SK-N-SH treated with all-trans-retinoic acid at 6 μM for 48 hours (cell line): ENCODE results near the gene OXTR.

Source experiments
- ATAC-seq: fragments of 200-7000 bp; cut with Tn5 transposase; 3 replicates; pipeline ENCODE4 v1.9.1; 2020; ENCODE audit warnings: mild to moderate bottlenecking, moderate library complexity
- ARNTL ChIP-seq: fragments of 450-650 bp; formaldehyde crosslinking; IDR thresholded peaks from 2 replicates; pipeline ENCODE4 v1.5.0; 2020; ENCODE audit warnings: low read depth, mild to moderate bottlenecking, moderate library complexity, borderline replicate concordance
- BACH2 ChIP-seq: fragments of 250-450 bp; sonication (Bioruptor Pico); IDR thresholded peaks from 2 replicates; pipeline ENCODE4 v1.9.0; 2021; ENCODE audit warnings: mild to moderate bottlenecking, borderline replicate concordance
- CREB5 ChIP-seq: fragments of 250-450 bp; sonication (Bioruptor Pico); IDR thresholded peaks from 2 replicates; pipeline ENCODE4 v1.5.1; 2020; ENCODE audit warnings: low read depth, mild to moderate bottlenecking, moderate library complexity
- CSDC2 ChIP-seq: fragments of 250-450 bp; sonication (Bioruptor Pico); IDR thresholded peaks from 2 replicates; pipeline ENCODE4 v1.5.0; 2020; ENCODE audit warnings: mild to moderate bottlenecking, moderate library complexity
- CSRNP3 ChIP-seq: fragments of 250-450 bp; sonication (Bioruptor Pico); IDR thresholded peaks from 2 replicates; pipeline ENCODE4 v1.5.1; 2021; ENCODE audit warnings: mild to moderate bottlenecking, moderate library complexity
- ESRRG ChIP-seq: fragments of 250-450 bp; sonication (Bioruptor Pico); IDR thresholded peaks from 2 replicates; pipeline ENCODE4 v1.6.1; 2021; ENCODE audit warnings: mild to moderate bottlenecking
- GLIS3 ChIP-seq: fragments of 250-450 bp; sonication (Bioruptor Pico); IDR thresholded peaks from 2 replicates; pipeline ENCODE4 v1.5.0; 2020; ENCODE audit warnings: mild to moderate bottlenecking, moderate library complexity
- OSR1 ChIP-seq: fragments of 250-450 bp; sonication (Bioruptor Pico); IDR thresholded peaks from 2 replicates; pipeline ENCODE4 v1.8.0; 2022; ENCODE audit warnings: moderate library complexity, mild to moderate bottlenecking, inconsistent platforms
- PATZ1 ChIP-seq: fragments of 250-450 bp; sonication (Bioruptor Pico); IDR thresholded peaks from 2 replicates; pipeline ENCODE4 v1.8.0; 2020; ENCODE audit warnings: mild to moderate bottlenecking, moderate library complexity, borderline replicate concordance
- POU6F1 ChIP-seq: fragments of 250-450 bp; sonication (Bioruptor Pico); IDR thresholded peaks from 2 replicates; pipeline ENCODE4 v1.8.0; 2021; ENCODE audit warnings: low read depth, mild to moderate bottlenecking, moderate library complexity, borderline replicate concordance
- PPARA ChIP-seq: fragments of 250-450 bp; sonication (Bioruptor Pico); IDR thresholded peaks from 2 replicates; pipeline ENCODE4 v1.5.0; 2020; ENCODE audit warnings: mild to moderate bottlenecking, borderline replicate concordance
- RARB ChIP-seq: fragments of 250-450 bp; sonication (Bioruptor Pico); IDR thresholded peaks from 2 replicates; pipeline ENCODE4 v1.8.0; 2021; ENCODE audit warnings: mild to moderate bottlenecking, moderate library complexity
- SNAI2 ChIP-seq: fragments of 250-450 bp; sonication (Bioruptor Pico); IDR thresholded peaks from 2 replicates; pipeline ENCODE4 v1.5.0; 2020; ENCODE audit warnings: mild to moderate bottlenecking, moderate library complexity
- TCF4 ChIP-seq: fragments of 250-450 bp; sonication (Bioruptor Pico); IDR thresholded peaks from 2 replicates; pipeline ENCODE4 v1.8.0; 2021; ENCODE audit warnings: mild to moderate bottlenecking, moderate library complexity, borderline replicate concordance
- TOX ChIP-seq: fragments of 250-450 bp; sonication (Bioruptor Pico); IDR thresholded peaks from 2 replicates; pipeline ENCODE4 v1.8.0; 2021; ENCODE audit warnings: mild to moderate bottlenecking, moderate library complexity, borderline replicate concordance
- TSHZ2 ChIP-seq: fragments of 250-450 bp; sonication (Bioruptor Pico); IDR thresholded peaks from 2 replicates; pipeline ENCODE4 v1.5.0; 2020; ENCODE audit warnings: mild to moderate bottlenecking, moderate library complexity
- ZC3H10 ChIP-seq: fragments of 250-450 bp; sonication (Bioruptor Pico); IDR thresholded peaks from 2 replicates; pipeline ENCODE4 v1.5.1; 2021; ENCODE audit warnings: mild to moderate bottlenecking, moderate library complexity
- ZFP3 ChIP-seq: fragments of 250-450 bp; sonication (Bioruptor Pico); IDR thresholded peaks from 2 replicates; pipeline ENCODE4 v1.5.0; 2020; ENCODE audit warnings: mild to moderate bottlenecking, moderate library complexity
- ZFP30 ChIP-seq: fragments of 450-650 bp; formaldehyde crosslinking; IDR thresholded peaks from 2 replicates; pipeline ENCODE4 v1.5.0; 2022; ENCODE audit warnings: mild to moderate bottlenecking, moderate library complexity
- ZNF565 ChIP-seq: fragments of 450-650 bp; formaldehyde crosslinking; conservative IDR thresholded peaks from 2 replicates; pipeline ENCODE4 v1.5.0; 2020; ENCODE audit warnings: low read depth, mild to moderate bottlenecking, moderate library complexity
- ZNF70 ChIP-seq: fragments of 450-650 bp; formaldehyde crosslinking; IDR thresholded peaks from 2 replicates; pipeline ENCODE4 v1.5.0; 2020; ENCODE audit warnings: mild to moderate bottlenecking, moderate library complexity
- ZNF8 ChIP-seq: fragments of 450-650 bp; formaldehyde crosslinking; IDR thresholded peaks from 2 replicates; pipeline ENCODE4 v1.5.0; 2020; ENCODE audit warnings: mild to moderate bottlenecking, moderate library complexity

Gene OXTR

GRCh38 chr3:8764528-8764927 is 4.9 kb downstream of the OXTR start (continued):
- no peak for TF ChIP-seq ARNTL (CRISPR knock-in tag)
- TF ChIP-seq OSR1 (CRISPR knock-in tag) = no peak
- TF ChIP-seq ESRRG (CRISPR knock-in tag) = no peak
- TF ChIP-seq ZNF565 (CRISPR knock-in tag) = no peak
- no peak for TF ChIP-seq BACH2 (CRISPR knock-in tag)
- TF ChIP-seq SNAI2 = no peak
- TF ChIP-seq, all 23 proteins: peak for 0

GRCh38 chr3:8762607-8763377 is 6.6 kb downstream of the OXTR start:
- TF ChIP-seq ZNF565 (CRISPR knock-in tag) = no peak
- TF ChIP-seq PATZ1 = no peak
- no peak for TF ChIP-seq ZNF8 (CRISPR knock-in tag)
- no peak for ATAC-seq

GRCh38 chr3:8761866-8762265 is 7.5 kb downstream of the OXTR start:
- ATAC-seq = no peak
- TF ChIP-seq SNAI2 (no peak), CSDC2 (CRISPR knock-in tag) (no peak), POU6F1 (CRISPR knock-in tag) (no peak), RARB (no peak), ZNF70 (CRISPR knock-in tag) (no peak), ZNF8 (CRISPR knock-in tag) (no peak), ZC3H10 (CRISPR knock-in tag) (no peak), CSRNP3 (CRISPR knock-in tag) (no peak), PPARA (CRISPR knock-in tag) (no peak), TCF4 (CRISPR knock-in tag) (no peak), ZFP3 (CRISPR knock-in tag) (no peak), PATZ1 (no peak), OSR1 (CRISPR knock-in tag) (no peak), CREB5 (CRISPR knock-in tag) (no peak), ESRRG (CRISPR knock-in tag) (no peak), GLIS3 (CRISPR knock-in tag) (no peak), TOX (CRISPR knock-in tag) (no peak), ZNF565 (CRISPR knock-in tag) (no peak), ZFP30 (CRISPR knock-in tag) (no peak)

GRCh38 chr3:8760506-8760905 is 8.9 kb downstream of the OXTR start:
- ATAC-seq = no peak
- TF ChIP-seq ZNF70 (CRISPR knock-in tag) (no peak), OSR1 (CRISPR knock-in tag) (no peak), SNAI2 (no peak), TCF4 (CRISPR knock-in tag) (no peak), ZNF8 (CRISPR knock-in tag) (no peak), ZNF565 (CRISPR knock-in tag) (no peak), ZFP3 (CRISPR knock-in tag) (no peak), BACH2 (CRISPR knock-in tag) (no peak), RARB (no peak), ZFP30 (CRISPR knock-in tag) (no peak), TSHZ2 (CRISPR knock-in tag) (no peak), ZC3H10 (CRISPR knock-in tag) (no peak), PPARA (CRISPR knock-in tag) (no peak)
